Measurements from ENCODE around the gene CRIP2. TPM values are rescaled to one million over a fixed set of nuclear protein-coding genes. Genes with fewer than 3 reads are reported as not detected.

Gene CRIP2
- total and polyA plus RNA-seq, 2 of the 13 experiments (the other 11 are each of a cell fraction or from before 2014, with no cell fraction given): 31.6 to 37.9 TPM

- TF ChIP-seq HNF1A (IDR thresholded peaks at IDR 0.05; ENCODE audit: low read depth): no peak
- TF ChIP-seq HNF1A (CRISPR knock-in tag; IDR thresholded peaks at IDR 0.05; ENCODE audit: borderline replicate concordance): no peak
- TF ChIP-seq ZNF720 (CRISPR knock-in tag; IDR thresholded peaks at IDR 0.05): no peak
- no peak for TF ChIP-seq ZNF234 (CRISPR knock-in tag; conservative IDR thresholded peaks at IDR 0.05)
- TF ChIP-seq RARA (CRISPR knock-in tag; IDR thresholded peaks at IDR 0.05): no peak
- no peak for TF ChIP-seq NR3C1 (CRISPR knock-in tag; IDR thresholded peaks at IDR 0.05)
- TF ChIP-seq NPAS2 (CRISPR knock-in tag; IDR thresholded peaks at IDR 0.05; ENCODE audit: borderline replicate concordance): no peak
- TF ChIP-seq ZNF646 (CRISPR knock-in tag; IDR thresholded peaks at IDR 0.05): no peak
- no peak for TF ChIP-seq CENPT (CRISPR knock-in tag; IDR thresholded peaks at IDR 0.05; ENCODE audit: low read depth)
- TF ChIP-seq PHF20 (CRISPR knock-in tag; IDR thresholded peaks at IDR 0.05): no peak
- TF ChIP-seq ZEB1 (IDR thresholded peaks at IDR 0.05; ENCODE audit: insufficient replicate concordance, low read depth): no peak
- no peak for TF ChIP-seq REL (CRISPR knock-in tag; conservative IDR thresholded peaks at IDR 0.05)
- TF ChIP-seq PCBP1 (IDR thresholded peaks at IDR 0.05; ENCODE audit: borderline replicate concordance, low read depth, low read length): 0 out of 2 replicates have a peak, but pooled peaks have one; percentile 10
- peak; percentile 7 for TF ChIP-seq AGO2 (optimal IDR thresholded peaks at IDR 0.05; ENCODE audit: low read depth, low read length)
Measured at GRCh38 chr14:105487986-105488777, 13.6 kb downstream of the CRIP2 start (continued).

Measured in HepG2 (cell line).